Measurements from ENCODE around the gene RAMACL. TPM values are rescaled to one million over a fixed set of nuclear protein-coding genes. Genes with fewer than 3 reads are reported as not detected.

RAMACL gene
- polyA plus RNA-seq, 1 donor from 2014 or later, result 1.9 TPM

DNA sequence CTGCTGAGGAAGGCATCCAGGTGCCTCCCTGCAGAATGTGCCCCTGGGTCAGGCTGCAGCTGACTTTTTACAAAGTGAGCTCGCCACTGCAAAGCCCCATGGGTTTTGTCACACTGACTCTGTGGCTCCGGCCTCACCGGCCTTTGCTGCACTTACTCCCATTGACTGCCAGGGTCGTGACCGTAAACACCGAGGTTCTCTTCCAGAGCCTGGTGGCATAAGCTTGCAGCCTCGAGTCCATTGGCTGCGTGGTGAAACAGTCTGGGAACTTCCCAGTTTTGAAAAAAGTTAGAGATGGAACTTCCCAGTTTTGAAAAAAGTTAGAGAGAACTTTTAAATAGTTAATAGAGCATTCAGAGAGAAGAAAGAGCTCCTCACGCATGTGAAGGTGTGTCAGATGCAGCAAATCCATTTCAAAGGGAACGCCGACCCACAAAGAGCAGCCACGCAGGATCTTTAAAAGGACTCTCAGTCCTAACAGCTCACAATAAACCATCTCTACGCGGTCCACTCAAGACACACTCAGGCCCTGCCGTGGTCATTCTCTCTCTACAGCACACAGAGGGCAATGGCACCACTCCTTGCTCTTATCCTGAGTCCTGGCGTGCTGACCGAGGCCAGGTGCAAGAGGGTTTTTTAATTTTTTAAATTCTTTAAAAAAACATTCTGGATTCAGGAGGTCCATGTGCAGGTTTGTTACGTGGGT lies 12.8 kb downstream of the RAMACL start:
- H3K4me3 ChIP-seq (ENCODE audit: low read length), result no peak overlapping the region
- no peaks in the 10 kb centered on the region for H3K36me3 ChIP-seq (ENCODE audit: insufficient read depth, low read length)
- peaks cover 13% of the 10 kb centered on the region for H3K79me2 ChIP-seq (replicated peaks; ENCODE audit: insufficient read depth, low read length)
- H4K20me1 ChIP-seq (ENCODE audit: insufficient read depth), result no peaks in the 10 kb centered on the region
- H2AFZ ChIP-seq (ENCODE audit: low read depth, low read length), result no peak overlapping the region
- H3K27me3 ChIP-seq (ENCODE audit: insufficient read depth, low read depth, low read length), result no peaks in the 10 kb centered on the region
- no peak overlapping the region for H3K4me2 ChIP-seq (ENCODE audit: low read length)
- H3K27ac ChIP-seq (ENCODE audit: low read length), result no peak overlapping the region
- H3K9ac ChIP-seq (ENCODE audit: low read length), result no peak overlapping the region
- H3F3A ChIP-seq (ENCODE audit: insufficient read depth, low read length, poor library complexity, severe bottlenecking), result no peaks in the 10 kb centered on the region
- no peaks in the 10 kb centered on the region for H3K9me2 ChIP-seq (ENCODE audit: insufficient read depth, low read length)
- TF ChIP-seq SMC3 (conservative IDR thresholded peaks at IDR 0.05; ENCODE audit: poor library complexity) (no peak), RAD21 (conservative IDR thresholded peaks at IDR 0.05) (no peak), EP300 (conservative IDR thresholded peaks at IDR 0.05; ENCODE audit: poor library complexity, severe bottlenecking) (no peak), MXI1 (conservative IDR thresholded peaks at IDR 0.05; ENCODE audit: poor library complexity, severe bottlenecking) (no peak), POLR2AphosphoS5 (IDR thresholded peaks at IDR 0.05) (no peak)
- TF ChIP-seq, protein P1, sequence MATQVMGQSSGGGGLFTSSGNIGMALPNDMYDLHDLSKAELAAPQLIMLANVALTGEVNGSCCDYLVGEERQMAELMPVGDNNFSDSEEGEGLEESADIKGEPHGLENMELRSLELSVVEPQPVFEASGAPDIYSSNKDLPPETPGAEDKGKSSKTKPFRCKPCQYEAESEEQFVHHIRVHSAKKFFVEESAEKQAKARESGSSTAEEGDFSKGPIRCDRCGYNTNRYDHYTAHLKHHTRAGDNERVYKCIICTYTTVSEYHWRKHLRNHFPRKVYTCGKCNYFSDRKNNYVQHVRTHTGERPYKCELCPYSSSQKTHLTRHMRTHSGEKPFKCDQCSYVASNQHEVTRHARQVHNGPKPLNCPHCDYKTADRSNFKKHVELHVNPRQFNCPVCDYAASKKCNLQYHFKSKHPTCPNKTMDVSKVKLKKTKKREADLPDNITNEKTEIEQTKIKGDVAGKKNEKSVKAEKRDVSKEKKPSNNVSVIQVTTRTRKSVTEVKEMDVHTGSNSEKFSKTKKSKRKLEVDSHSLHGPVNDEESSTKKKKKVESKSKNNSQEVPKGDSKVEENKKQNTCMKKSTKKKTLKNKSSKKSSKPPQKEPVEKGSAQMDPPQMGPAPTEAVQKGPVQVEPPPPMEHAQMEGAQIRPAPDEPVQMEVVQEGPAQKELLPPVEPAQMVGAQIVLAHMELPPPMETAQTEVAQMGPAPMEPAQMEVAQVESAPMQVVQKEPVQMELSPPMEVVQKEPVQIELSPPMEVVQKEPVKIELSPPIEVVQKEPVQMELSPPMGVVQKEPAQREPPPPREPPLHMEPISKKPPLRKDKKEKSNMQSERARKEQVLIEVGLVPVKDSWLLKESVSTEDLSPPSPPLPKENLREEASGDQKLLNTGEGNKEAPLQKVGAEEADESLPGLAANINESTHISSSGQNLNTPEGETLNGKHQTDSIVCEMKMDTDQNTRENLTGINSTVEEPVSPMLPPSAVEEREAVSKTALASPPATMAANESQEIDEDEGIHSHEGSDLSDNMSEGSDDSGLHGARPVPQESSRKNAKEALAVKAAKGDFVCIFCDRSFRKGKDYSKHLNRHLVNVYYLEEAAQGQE (IDR thresholded peaks at IDR 0.05; ENCODE audit: borderline replicate concordance), result no peak
- TF ChIP-seq, protein P2, sequence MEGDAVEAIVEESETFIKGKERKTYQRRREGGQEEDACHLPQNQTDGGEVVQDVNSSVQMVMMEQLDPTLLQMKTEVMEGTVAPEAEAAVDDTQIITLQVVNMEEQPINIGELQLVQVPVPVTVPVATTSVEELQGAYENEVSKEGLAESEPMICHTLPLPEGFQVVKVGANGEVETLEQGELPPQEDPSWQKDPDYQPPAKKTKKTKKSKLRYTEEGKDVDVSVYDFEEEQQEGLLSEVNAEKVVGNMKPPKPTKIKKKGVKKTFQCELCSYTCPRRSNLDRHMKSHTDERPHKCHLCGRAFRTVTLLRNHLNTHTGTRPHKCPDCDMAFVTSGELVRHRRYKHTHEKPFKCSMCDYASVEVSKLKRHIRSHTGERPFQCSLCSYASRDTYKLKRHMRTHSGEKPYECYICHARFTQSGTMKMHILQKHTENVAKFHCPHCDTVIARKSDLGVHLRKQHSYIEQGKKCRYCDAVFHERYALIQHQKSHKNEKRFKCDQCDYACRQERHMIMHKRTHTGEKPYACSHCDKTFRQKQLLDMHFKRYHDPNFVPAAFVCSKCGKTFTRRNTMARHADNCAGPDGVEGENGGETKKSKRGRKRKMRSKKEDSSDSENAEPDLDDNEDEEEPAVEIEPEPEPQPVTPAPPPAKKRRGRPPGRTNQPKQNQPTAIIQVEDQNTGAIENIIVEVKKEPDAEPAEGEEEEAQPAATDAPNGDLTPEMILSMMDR (IDR thresholded peaks at IDR 0.05; ENCODE audit: poor library complexity, severe bottlenecking), result no peak
- no peaks in the 10 kb centered on the region for H3K9me3 ChIP-seq (ENCODE audit: low read length)

DNA sequence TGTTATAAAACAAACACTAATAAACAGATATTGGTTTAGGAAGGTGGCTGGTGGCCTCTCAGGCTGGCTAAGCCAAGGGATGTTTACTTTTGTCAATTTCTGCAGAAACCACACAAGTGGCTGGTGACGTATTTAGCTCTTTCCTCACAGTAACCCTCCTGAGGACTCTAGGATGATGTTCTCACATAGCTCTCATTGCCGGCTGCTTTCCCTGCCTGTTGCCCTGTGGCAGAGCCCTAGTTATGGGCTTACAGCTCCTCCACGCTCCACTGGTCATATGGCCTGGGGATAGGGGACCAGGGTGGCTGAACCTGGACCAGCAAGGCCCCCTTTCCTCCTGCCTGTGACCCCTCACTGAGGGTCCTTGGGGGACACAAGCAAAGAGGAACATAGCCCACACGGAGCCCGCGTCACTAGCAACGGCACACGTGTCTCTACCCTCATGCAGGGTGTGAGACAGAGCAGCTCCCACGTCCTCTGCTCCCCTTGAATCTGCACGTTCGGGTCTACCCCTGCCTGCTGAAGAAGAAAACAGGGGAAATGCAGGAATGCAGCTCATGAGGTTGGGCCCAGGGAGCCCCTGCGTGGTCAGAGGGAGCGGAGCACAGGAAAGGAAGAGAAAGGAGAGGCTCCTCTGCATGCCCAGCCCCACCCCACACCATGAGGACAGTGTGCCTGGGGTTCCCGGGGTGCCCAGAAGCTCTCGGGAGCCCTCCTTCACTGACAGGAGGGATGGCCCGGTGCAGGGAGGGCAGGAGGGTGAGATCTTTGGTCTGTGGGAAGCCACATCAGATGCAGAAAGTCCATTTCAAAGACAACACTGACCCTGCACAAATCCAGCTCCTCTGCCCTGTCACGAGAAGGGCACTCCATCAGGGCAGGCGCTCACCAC lies 13.9 kb downstream of the RAMACL start:
- H3K4me2 ChIP-seq (ENCODE audit: low read length), result no peak overlapping the region
- H3K9ac ChIP-seq (ENCODE audit: low read length), result no peak overlapping the region
- H3K4me3 ChIP-seq (ENCODE audit: low read length), result no peak overlapping the region
- no peaks in the 10 kb centered on the region for H3K9me3 ChIP-seq (ENCODE audit: low read length)
- no peaks in the 10 kb centered on the region for H3K9me2 ChIP-seq (ENCODE audit: insufficient read depth, low read length)
- no peaks in the 10 kb centered on the region for H3F3A ChIP-seq (ENCODE audit: insufficient read depth, low read length, poor library complexity, severe bottlenecking)
- H3K27ac ChIP-seq (ENCODE audit: low read length), result no peak overlapping the region
- H3K27me3 ChIP-seq (ENCODE audit: insufficient read depth, low read depth, low read length), result no peaks in the 10 kb centered on the region
- no peaks in the 10 kb centered on the region for H4K20me1 ChIP-seq (ENCODE audit: insufficient read depth)
- TF ChIP-seq SMC3 (conservative IDR thresholded peaks at IDR 0.05; ENCODE audit: poor library complexity), result no peak
- no peak for TF ChIP-seq TAF1 (IDR thresholded peaks at IDR 0.05; ENCODE audit: low read depth)
- TF ChIP-seq EZH2 (IDR thresholded peaks at IDR 0.05; ENCODE audit: borderline replicate concordance, insufficient read depth, low read length, poor library complexity, severe bottlenecking), result no peak
- H2AFZ ChIP-seq (ENCODE audit: low read depth, low read length), result no peak overlapping the region
- no peaks in the 10 kb centered on the region for H3K36me3 ChIP-seq (ENCODE audit: insufficient read depth, low read length)
- peaks cover 18% of the 10 kb centered on the region for H3K79me2 ChIP-seq (replicated peaks; ENCODE audit: insufficient read depth, low read length)
